GM23338 (cell line): Measurements from ENCODE around the gene KLHL40. TPM values are rescaled to one million over a fixed set of nuclear protein-coding genes. Genes with fewer than 3 reads are reported as not detected.

ENCODE experiments used
- ATAC-seq: fragments of 200-7000 bp; cut with Tn5 transposase; 3 replicates; pipeline ENCODE4 v1.9.1; 2020
- DNase-seq: peaks from one replicate; pipeline ENCODE4 v3.0.0-alpha.2; 2015; ENCODE audit warnings: low spot score
- H2AFZ ChIP-seq: fragments of 200-600 bp; sonication (generic); 2 replicates; pipeline ENCODE4 v1.8.0; 2016; ENCODE audit warnings: antibody characterized with exemption, mild to moderate bottlenecking, moderate library complexity
- H3F3A ChIP-seq: fragments of 200-600 bp; sonication (generic); replicated peaks from 2 replicates; pipeline ENCODE4 v1.8.0; 2017; ENCODE audit warnings: antibody characterized with exemption, mixed run types, low read depth
- H3K27ac ChIP-seq: fragments of 200-600 bp; sonication (generic); 2 replicates; pipeline ENCODE4 v1.6.1; 2016; ENCODE audit warnings: low read depth
- H3K27me3 ChIP-seq: fragments of 200-600 bp; sonication (generic); 2 replicates; pipeline ENCODE4 v1.8.0; 2016; ENCODE audit warnings: mild to moderate bottlenecking, mixed run types, moderate library complexity; ENCODE audit not compliant: insufficient read depth
- H3K36me3 ChIP-seq: fragments of 200-600 bp; sonication (generic); 2 replicates; pipeline ENCODE4 v1.8.0; 2016; ENCODE audit warnings: mild to moderate bottlenecking; ENCODE audit not compliant: insufficient read depth
- H3K4me1 ChIP-seq: fragments of 200-600 bp; sonication (generic); 2 replicates; pipeline ENCODE4 v1.8.0; 2016; ENCODE audit warnings: mild to moderate bottlenecking, moderate library complexity; ENCODE audit not compliant: insufficient read depth
- H3K4me2 ChIP-seq: fragments of 200-600 bp; sonication (generic); 2 replicates; pipeline ENCODE4 v1.7.1; 2017; ENCODE audit warnings: mixed run types
- H3K4me3 ChIP-seq: fragments of 200-600 bp; sonication (generic); 2 replicates; pipeline ENCODE4 v1.6.1; 2016; ENCODE audit warnings: mixed run types
- H3K79me2 ChIP-seq: fragments of 200-600 bp; sonication (generic); replicated peaks from 2 replicates; pipeline ENCODE4 v1.8.0; 2017; ENCODE audit warnings: mild to moderate bottlenecking; ENCODE audit not compliant: insufficient read depth
- H3K9me2 ChIP-seq: fragments of 200-600 bp; sonication (generic); 2 replicates; pipeline ENCODE4 v1.8.0; 2017; ENCODE audit not compliant: insufficient read depth
- H4K20me1 ChIP-seq: fragments of 200-600 bp; sonication (generic); replicated peaks from 2 replicates; pipeline ENCODE4 v1.8.0; 2017; ENCODE audit warnings: mild to moderate bottlenecking; ENCODE audit not compliant: insufficient read depth
- H3K27ac Mint-ChIP-seq: 2 replicates; pipeline ENCODE4 v1.8.0; 2020; ENCODE audit warnings: inconsistent platforms, mild to moderate bottlenecking, moderate library complexity, mixed read lengths
- H3K27me3 Mint-ChIP-seq: 3 replicates; pipeline ENCODE4 v1.8.0; 2022; ENCODE audit warnings: low read depth, mild to moderate bottlenecking, moderate library complexity, mixed read lengths, inconsistent platforms; ENCODE audit not compliant: insufficient read depth, poor library complexity
- H3K36me3 Mint-ChIP-seq: 3 replicates; pipeline ENCODE4 v1.8.0; 2021; ENCODE audit warnings: low read depth, mild to moderate bottlenecking, inconsistent platforms, moderate library complexity, mixed read lengths
- H3K4me1 Mint-ChIP-seq: 3 replicates; pipeline ENCODE4 v1.8.0; 2020; ENCODE audit warnings: mild to moderate bottlenecking, inconsistent platforms, mixed read lengths
- H3K4me3 Mint-ChIP-seq: 3 replicates; pipeline ENCODE4 v1.8.0; 2021; ENCODE audit warnings: moderate library complexity, mild to moderate bottlenecking, inconsistent platforms, mixed read lengths
- H3K9me3 Mint-ChIP-seq: 3 replicates; pipeline ENCODE4 v1.8.0; 2020; ENCODE audit warnings: moderate library complexity, mild to moderate bottlenecking, inconsistent platforms, mixed read lengths
- STAT1 ChIP-seq: IDR thresholded peaks from one replicate; pipeline ENCODE4 v1.6.1; 2016; ENCODE audit warnings: antibody characterized with exemption; ENCODE audit not compliant: unreplicated experiment
- ZNF114 ChIP-seq: fragments of 250-450 bp; sonication (Bioruptor Pico); IDR thresholded peaks from 2 replicates; pipeline ENCODE4 v1.5.0; 2020; ENCODE audit warnings: mild to moderate bottlenecking, moderate library complexity
- ZNF331 ChIP-seq: fragments of 250-450 bp; sonication (Bioruptor Pico); IDR thresholded peaks from 2 replicates; pipeline ENCODE4 v1.5.0; 2020; ENCODE audit warnings: low read depth, mild to moderate bottlenecking, moderate library complexity
- polyA plus RNA-seq: library from polyadenylated mRNA; unstranded; fragments of >200 nt; fragmentation: Nextera tagmentation; extraction: Ambion mirVana; gene quantifications from 2 replicates; pipeline ENCODE4 v1.2.1, GENCODE V29; 2016
- total RNA-seq: library from RNA; depleted of rRNA; stranded (reverse); fragments of >200 nt; shearing (Covaris generic); gene quantifications from 2 replicates; pipeline ENCODE4 v1.2.3, GENCODE V29; 2014
- TF ChIP-seq, protein P1 (sequence below): fragments of 250-450 bp; sonication (Bioruptor Pico); IDR thresholded peaks from 2 replicates; pipeline ENCODE4 v1.5.0; 2020; ENCODE audit warnings: mild to moderate bottlenecking, moderate library complexity

The KLHL40 gene
- total and polyA plus RNA-seq, 2 experiments from 2014 or later, result not detected

DNA sequence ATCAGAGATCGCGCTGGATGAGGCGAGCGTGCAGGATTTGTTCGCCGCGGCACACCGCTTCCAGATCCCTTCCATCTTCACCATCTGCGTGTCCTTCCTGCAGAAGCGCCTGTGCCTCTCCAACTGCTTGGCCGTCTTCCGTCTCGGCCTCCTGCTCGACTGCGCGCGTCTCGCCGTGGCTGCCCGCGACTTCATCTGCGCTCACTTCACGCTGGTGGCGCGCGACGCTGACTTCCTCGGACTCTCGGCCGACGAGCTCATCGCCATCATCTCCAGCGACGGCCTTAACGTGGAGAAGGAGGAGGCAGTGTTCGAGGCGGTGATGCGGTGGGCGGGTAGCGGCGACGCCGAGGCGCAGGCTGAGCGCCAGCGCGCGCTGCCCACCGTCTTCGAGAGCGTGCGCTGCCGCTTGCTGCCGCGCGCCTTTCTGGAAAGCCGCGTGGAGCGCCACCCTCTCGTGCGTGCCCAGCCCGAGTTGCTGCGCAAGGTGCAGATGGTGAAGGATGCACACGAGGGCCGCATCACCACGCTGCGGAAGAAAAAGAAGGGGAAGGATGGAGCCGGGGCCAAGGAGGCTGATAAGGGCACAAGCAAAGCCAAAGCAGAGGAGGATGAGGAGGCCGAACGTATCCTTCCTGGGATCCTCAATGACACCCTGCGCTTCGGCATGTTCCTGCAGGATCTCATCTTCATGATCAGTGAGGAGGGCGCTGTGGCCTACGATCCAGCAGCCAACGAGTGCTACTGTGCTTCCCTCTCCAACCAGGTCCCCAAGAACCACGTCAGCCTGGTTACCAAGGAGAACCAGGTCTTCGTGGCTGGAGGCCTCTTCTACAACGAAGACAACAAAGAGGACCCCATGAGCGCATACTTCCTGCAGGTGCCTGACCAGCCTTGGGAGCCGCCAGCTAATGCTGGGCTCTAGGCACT lies 819 bp downstream of the KLHL40 start (continued):
- TF ChIP-seq ZNF331, result no peak
- TF ChIP-seq, protein P1, sequence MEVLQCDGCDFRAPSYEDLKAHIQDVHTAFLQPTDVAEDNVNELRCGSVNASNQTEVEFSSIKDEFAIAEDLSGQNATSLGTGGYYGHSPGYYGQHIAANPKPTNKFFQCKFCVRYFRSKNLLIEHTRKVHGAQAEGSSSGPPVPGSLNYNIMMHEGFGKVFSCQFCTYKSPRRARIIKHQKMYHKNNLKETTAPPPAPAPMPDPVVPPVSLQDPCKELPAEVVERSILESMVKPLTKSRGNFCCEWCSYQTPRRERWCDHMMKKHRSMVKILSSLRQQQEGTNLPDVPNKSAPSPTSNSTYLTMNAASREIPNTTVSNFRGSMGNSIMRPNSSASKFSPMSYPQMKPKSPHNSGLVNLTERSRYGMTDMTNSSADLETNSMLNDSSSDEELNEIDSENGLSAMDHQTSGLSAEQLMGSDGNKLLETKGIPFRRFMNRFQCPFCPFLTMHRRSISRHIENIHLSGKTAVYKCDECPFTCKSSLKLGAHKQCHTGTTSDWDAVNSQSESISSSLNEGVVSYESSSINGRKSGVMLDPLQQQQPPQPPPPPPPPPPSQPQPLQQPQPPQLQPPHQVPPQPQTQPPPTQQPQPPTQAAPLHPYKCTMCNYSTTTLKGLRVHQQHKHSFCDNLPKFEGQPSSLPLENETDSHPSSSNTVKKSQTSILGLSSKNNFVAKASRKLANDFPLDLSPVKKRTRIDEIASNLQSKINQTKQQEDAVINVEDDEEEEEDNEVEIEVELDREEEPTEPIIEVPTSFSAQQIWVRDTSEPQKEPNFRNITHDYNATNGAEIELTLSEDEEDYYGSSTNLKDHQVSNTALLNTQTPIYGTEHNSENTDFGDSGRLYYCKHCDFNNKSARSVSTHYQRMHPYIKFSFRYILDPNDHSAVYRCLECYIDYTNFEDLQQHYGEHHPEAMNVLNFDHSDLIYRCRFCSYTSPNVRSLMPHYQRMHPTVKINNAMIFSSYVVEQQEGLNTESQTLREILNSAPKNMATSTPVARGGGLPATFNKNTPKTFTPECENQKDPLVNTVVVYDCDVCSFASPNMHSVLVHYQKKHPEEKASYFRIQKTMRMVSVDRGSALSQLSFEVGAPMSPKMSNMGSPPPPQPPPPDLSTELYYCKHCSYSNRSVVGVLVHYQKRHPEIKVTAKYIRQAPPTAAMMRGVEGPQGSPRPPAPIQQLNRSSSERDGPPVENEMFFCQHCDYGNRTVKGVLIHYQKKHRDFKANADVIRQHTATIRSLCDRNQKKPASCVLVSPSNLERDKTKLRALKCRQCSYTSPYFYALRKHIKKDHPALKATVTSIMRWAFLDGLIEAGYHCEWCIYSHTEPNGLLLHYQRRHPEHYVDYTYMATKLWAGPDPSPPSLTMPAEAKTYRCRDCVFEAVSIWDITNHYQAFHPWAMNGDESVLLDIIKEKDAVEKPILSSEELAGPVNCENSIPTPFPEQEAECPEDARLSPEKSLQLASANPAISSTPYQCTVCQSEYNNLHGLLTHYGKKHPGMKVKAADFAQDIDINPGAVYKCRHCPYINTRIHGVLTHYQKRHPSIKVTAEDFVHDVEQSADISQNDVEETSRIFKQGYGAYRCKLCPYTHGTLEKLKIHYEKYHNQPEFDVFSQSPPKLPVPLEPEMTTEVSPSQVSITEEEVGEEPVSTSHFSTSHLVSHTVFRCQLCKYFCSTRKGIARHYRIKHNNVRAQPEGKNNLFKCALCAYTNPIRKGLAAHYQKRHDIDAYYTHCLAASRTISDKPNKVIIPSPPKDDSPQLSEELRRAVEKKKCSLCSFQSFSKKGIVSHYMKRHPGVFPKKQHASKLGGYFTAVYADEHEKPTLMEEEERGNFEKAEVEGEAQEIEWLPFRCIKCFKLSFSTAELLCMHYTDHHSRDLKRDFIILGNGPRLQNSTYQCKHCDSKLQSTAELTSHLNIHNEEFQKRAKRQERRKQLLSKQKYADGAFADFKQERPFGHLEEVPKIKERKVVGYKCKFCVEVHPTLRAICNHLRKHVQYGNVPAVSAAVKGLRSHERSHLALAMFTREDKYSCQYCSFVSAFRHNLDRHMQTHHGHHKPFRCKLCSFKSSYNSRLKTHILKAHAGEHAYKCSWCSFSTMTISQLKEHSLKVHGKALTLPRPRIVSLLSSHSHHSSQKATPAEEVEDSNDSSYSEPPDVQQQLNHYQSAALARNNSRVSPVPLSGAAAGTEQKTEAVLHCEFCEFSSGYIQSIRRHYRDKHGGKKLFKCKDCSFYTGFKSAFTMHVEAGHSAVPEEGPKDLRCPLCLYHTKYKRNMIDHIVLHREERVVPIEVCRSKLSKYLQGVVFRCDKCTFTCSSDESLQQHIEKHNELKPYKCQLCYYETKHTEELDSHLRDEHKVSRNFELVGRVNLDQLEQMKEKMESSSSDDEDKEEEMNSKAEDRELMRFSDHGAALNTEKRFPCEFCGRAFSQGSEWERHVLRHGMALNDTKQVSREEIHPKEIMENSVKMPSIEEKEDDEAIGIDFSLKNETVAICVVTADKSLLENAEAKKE (CRISPR knock-in tag), result no peak
- TF ChIP-seq ZNF114, result no peak
- no peak for TF ChIP-seq STAT1

DNA sequence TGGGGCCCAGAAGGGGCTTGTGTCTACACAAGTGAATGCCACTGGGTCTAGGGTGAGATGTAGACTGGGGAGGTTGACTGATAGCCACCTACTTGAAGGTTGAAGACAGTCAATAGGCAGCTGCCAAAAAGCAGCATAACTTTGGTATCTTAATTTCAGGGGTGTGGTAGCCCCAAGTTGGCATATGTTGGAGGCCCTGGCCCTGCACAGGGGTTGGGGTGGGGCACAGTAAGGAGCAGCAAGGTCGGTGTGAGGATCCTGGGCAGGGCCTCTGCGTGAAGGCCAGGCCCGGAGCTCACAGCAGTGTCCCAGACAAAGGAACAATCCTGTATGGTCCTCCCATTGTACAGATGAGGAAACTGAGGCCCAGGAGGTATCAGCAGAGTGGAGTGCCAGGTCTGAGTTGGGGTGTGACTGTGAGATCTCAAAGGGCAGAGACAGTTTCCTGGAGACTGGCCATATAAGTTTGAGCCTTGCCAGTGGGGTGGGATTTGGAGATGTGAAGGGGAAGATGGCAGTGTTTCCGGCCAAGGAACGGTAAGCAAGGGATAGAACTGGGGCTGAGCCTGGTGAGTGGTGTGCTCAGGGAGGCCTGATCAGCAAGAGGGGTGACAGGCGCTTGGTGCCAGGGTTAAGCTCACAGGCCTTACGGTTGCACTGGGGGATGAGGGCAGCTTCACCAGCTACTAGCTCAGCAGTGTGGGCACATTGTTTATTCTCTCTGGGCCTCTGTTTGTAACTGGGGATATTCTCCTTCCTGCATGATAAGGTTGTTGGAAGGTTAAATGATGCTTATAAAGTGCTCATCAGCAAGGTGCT lies 1.7 kb downstream of the KLHL40 start:
- Mint-ChIP-seq H3K4me3 (no peak overlapping the region), H3K4me1 (peaks cover 19% of the 10 kb centered on the region), H3K9me3 (no peaks in the 10 kb centered on the region), H3K36me3 (no peaks in the 10 kb centered on the region), H3K27ac (no peak overlapping the region), H3K27me3 (peaks cover 17% of the 10 kb centered on the region)
- Histone ChIP-seq H3K4me2 (no peak overlapping the region), H3K9me2 (no peaks in the 10 kb centered on the region), H3F3A (no peaks in the 10 kb centered on the region), H4K20me1 (no peaks in the 10 kb centered on the region), H3K27me3 (no peaks in the 10 kb centered on the region), H3K79me2 (no peaks in the 10 kb centered on the region), H3K4me1 (no peaks in the 10 kb centered on the region), H3K27ac (no peak overlapping the region), H3K36me3 (no peaks in the 10 kb centered on the region), H3K4me3 (no peak overlapping the region), H2AFZ (no peak overlapping the region)
- ATAC-seq, result no peak
- no peak for DNase-seq
- TF ChIP-seq, protein P1 (CRISPR knock-in tag), result no peak
